Immature natural killer cell (primary cell): ENCODE data around the gene KRTAP16-1. TPM values are rescaled to one million over a fixed set of nuclear protein-coding genes. Genes with fewer than 3 reads are reported as not detected.
"Not testable (repeated sequence)": the region's sequence is repeated elsewhere in the genome, so short reads cannot be mapped to it uniquely, and the experiment has no call there.

Experiments
- DNase-seq, 3 donors: peaks; one replicate each; pipeline ENCODE4 v3.0.0; 2022; ENCODE audit warnings: mixed read lengths in 1 of 3
- H3K27ac Mint-ChIP-seq, 6 donors: one replicate each; pipeline ENCODE4 v1.8.0; 2020; ENCODE audit warnings: mixed read lengths in 6 of 6, mild to moderate bottlenecking in 5 of 6, inconsistent platforms in 4 of 6, moderate library complexity in 3 of 6
- H3K27me3 Mint-ChIP-seq, 3 donors: one replicate each; pipeline ENCODE4 v1.8.0; 2020 to 2021; ENCODE audit warnings: low read depth in 3 of 3, mild to moderate bottlenecking in 3 of 3, mixed read lengths in 3 of 3, moderate library complexity in 3 of 3, inconsistent platforms in 1 of 3
- H3K36me3 Mint-ChIP-seq, 3 donors: one replicate each; pipeline ENCODE4 v1.8.0; 2020; ENCODE audit warnings: mixed read lengths in 3 of 3, inconsistent platforms in 2 of 3, mild to moderate bottlenecking in 2 of 3
- H3K4me1 Mint-ChIP-seq, 2 donors: one replicate each; pipeline ENCODE4 v1.8.0; 2020; ENCODE audit warnings: inconsistent platforms in 2 of 2, mild to moderate bottlenecking in 2 of 2, mixed read lengths in 2 of 2, moderate library complexity in 1 of 2
- H3K4me3 Mint-ChIP-seq, 5 donors: one replicate each; pipeline ENCODE4 v1.8.0; 2020; ENCODE audit warnings: mild to moderate bottlenecking in 5 of 5, mixed read lengths in 5 of 5, inconsistent platforms in 3 of 5, moderate library complexity in 3 of 5
- H3K9me3 Mint-ChIP-seq, 6 donors: one replicate each; pipeline ENCODE4 v1.8.0; 2020; ENCODE audit warnings: mild to moderate bottlenecking in 6 of 6, mixed read lengths in 6 of 6, inconsistent platforms in 4 of 6, moderate library complexity in 3 of 6
- polyA plus RNA-seq, 3 donors: library from polyadenylated mRNA; unstranded; fragments of 300-500 nt; fragmentation: Illumina TruSeq; gene quantifications; one replicate each; pipeline ENCODE4 v1.2.3, GENCODE V29; 2021

Gene KRTAP16-1
- under 1 TPM in 2 of 3 donors, not detected in 1; 0.17 to 0.30 TPM for polyA plus RNA-seq

- DNase-seq: peak; percentile 57 to 73 (median 60)
- Mint-ChIP-seq H3K4me3 (peak within 1 kb of the TSS; percentile 68 to 91 (median 72)), H3K27ac (peak within 1 kb of the TSS; percentile 89 to 99 (median 96)), H3K36me3 (peaks cover 0 to 4% (median 0%) of the 10 kb centered on the region in 3 donors), H3K9me3 (peaks cover 0 to under 1% (median 0%) of the 10 kb centered on the region in 6 donors), H3K4me1 (peaks cover 36 to 47% of the 10 kb centered on the region in 2 donors), H3K27me3 (peaks cover 4 to 12% (median 9%) of the 10 kb centered on the region in 3 donors)
Observed at GRCh38 chr17:41308918-41309359, at the start of gene KRTAP16-1. Gene KRTAP16-1 (minus strand): TSS chr17:41309309. CDS start chr17:41309253, 56 bp downstream.

GRCh38 chr17:41354536-41354935 is 45.4 kb upstream of the KRTAP16-1 start:
- Mint-ChIP-seq H3K27me3 (peaks cover 6 to 11% (median 7%) of the 10 kb centered on the region in 3 donors), H3K4me3 (no peak overlapping the region), H3K27ac (no peak overlapping the region), H3K4me1 (no peaks in the 10 kb centered on the region), H3K36me3 (no peaks in the 10 kb centered on the region), H3K9me3 (no peaks in the 10 kb centered on the region)
- no peak for DNase-seq

- H3K9me3 Mint-ChIP-seq: peaks cover 0 to 4% (median 0%) of the 10 kb centered on the region in 6 donors
- no peaks in the 10 kb centered on the region for H3K36me3 Mint-ChIP-seq
- H3K4me3 Mint-ChIP-seq: no peak overlapping the region
- H3K27me3 Mint-ChIP-seq: peaks cover 7 to 11% (median 8%) of the 10 kb centered on the region in 3 donors
- no peak overlapping the region for H3K27ac Mint-ChIP-seq
- no peak for DNase-seq
- no peaks in the 10 kb centered on the region for H3K4me1 Mint-ChIP-seq
Observed at GRCh38 chr17:41352597-41353366, 43.7 kb upstream of the KRTAP16-1 start.

GRCh38 chr17:41351177-41351576 is 42.1 kb upstream of the KRTAP16-1 start:
- Mint-ChIP-seq H3K27ac (no peak overlapping the region), H3K4me1 (no peaks in the 10 kb centered on the region), H3K27me3 (peaks cover 5 to 11% (median 7%) of the 10 kb centered on the region in 3 donors), H3K4me3 (no peak overlapping the region), H3K9me3 (peaks cover 0 to 4% (median 0%) of the 10 kb centered on the region in 6 donors), H3K36me3 (no peaks in the 10 kb centered on the region)
- DNase-seq: no peak

- H3K36me3 Mint-ChIP-seq, H3K27ac Mint-ChIP-seq, H3K4me3 Mint-ChIP-seq, H3K4me1 Mint-ChIP-seq, H3K27me3 Mint-ChIP-seq, DNase-seq, H3K9me3 Mint-ChIP-seq: not testable (repeated sequence)
Observed at GRCh38 chr17:41350381-41350878, 41.3 kb upstream of the KRTAP16-1 start, which contains the start of gene KRT33A. Gene KRT33A (minus strand): TSS chr17:41350828. CDS start chr17:41350767, 61 bp downstream.

GRCh38 chr17:41347869-41348760 is 39.0 kb upstream of the KRTAP16-1 start:
- Mint-ChIP-seq H3K27me3 (peaks cover 6 to 8% (median 6%) of the 10 kb centered on the region in 3 donors), H3K36me3 (peaks cover 0 to 5% (median 3%) of the 10 kb centered on the region in 3 donors), H3K27ac (no peak overlapping the region), H3K4me3 (no peak overlapping the region), H3K4me1 (no peaks in the 10 kb centered on the region), H3K9me3 (peaks cover 2 to 6% (median 3%) of the 10 kb centered on the region in 6 donors)
- DNase-seq: no peak

DNA sequence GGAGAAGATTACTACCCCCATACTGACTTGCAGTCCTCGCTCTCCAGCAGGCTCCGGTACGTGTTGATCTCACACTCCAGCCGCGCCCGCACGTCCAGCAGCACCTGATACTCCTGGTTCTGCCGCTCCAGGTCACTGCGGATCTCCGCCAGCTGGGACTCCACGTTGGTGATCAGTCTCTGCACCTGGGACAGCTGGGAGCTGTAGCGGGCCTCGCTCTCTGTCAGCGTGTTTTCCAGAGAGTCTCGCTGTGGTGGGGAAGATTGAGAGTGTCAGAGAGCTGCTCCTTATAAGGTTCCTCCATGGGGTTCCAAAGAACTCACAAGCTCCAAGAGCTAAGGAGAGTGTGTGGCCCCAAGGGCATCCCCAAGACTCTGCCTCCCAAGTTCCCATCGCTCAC is 37.3 kb upstream of the KRTAP16-1 start:
- H3K4me3 Mint-ChIP-seq, DNase-seq, H3K4me1 Mint-ChIP-seq, H3K27ac Mint-ChIP-seq, H3K36me3 Mint-ChIP-seq, H3K27me3 Mint-ChIP-seq: not testable (repeated sequence)
- H3K9me3 Mint-ChIP-seq: peaks cover 2 to 21% (median 12%) of the 10 kb centered on the region in 6 donors

DNA sequence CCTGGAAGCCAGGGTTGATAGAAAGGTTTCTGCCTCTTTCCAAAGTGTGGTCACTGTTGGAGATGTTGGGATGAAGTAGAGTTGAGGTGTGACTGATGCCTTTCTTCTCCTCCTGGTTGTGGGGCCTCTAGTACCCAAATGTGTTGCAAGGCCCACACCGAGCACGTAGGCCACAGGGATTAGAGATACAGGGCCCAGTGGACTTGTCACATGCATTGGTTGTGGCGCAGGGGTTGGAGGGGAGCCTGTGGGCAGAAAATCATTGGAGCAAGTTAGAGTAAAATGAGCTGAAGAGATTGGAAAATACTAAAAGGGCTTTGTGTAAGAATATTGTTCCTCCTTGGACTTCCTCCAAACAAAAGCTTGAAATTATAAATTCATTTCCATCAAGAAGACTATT is 36.9 kb upstream of the KRTAP16-1 start:
- Mint-ChIP-seq H3K4me1 (peaks cover 11 to 12% of the 10 kb centered on the region in 2 donors), H3K9me3 (peaks cover 2 to 22% (median 13%) of the 10 kb centered on the region in 6 donors), H3K4me3 (no peak overlapping the region), H3K27ac (no peak overlapping the region), H3K36me3 (peaks cover 0 to 8% (median 7%) of the 10 kb centered on the region in 3 donors), H3K27me3 (peaks cover 0 to 7% (median 6%) of the 10 kb centered on the region in 3 donors)
- no peak for DNase-seq

DNA sequence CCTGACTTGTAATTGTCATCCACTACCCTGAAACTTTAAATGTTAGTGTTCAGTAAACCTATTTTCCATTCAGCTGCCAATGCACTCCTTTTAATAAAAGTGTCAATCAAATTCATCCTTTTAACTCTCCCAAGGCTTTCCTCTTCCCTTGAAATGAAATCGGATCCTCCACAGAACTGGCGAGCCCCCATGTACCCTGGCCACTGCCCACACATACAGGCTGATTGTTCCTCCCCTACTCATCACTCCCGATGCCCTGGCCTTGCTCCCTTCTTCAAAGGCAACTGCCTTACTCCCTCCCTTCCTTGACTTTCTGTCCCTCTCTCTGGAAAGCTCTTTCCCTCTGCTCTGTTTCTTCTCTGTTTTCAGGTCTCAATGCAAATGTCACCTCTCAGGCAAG is 33.9 kb upstream of the KRTAP16-1 start:
- Mint-ChIP-seq H3K36me3 (peaks cover 0 to 8% (median 7%) of the 10 kb centered on the region in 3 donors), H3K27me3 (peaks cover 3 to 8% (median 7%) of the 10 kb centered on the region in 3 donors), H3K4me3 (no peak overlapping the region), H3K27ac (peak overlapping the region in 2 of 6 donors; percentile 14 to 26), H3K4me1 (peaks cover 38 to 42% of the 10 kb centered on the region in 2 donors), H3K9me3 (peaks cover 2 to 22% (median 12%) of the 10 kb centered on the region in 6 donors)
- DNase-seq: no peak

GRCh38 chr17:41340934-41341861 is 32.1 kb upstream of the KRTAP16-1 start:
- peaks cover 2 to 22% (median 12%) of the 10 kb centered on the region in 6 donors for H3K9me3 Mint-ChIP-seq
- peaks cover 0 to 8% (median 7%) of the 10 kb centered on the region in 3 donors for H3K36me3 Mint-ChIP-seq
- peak overlapping the region; percentile 31 to 61 (median 54) for H3K4me3 Mint-ChIP-seq
- DNase-seq: peak; percentile 54 to 68 (median 67)
- H3K27ac Mint-ChIP-seq: peak overlapping the region; percentile 37 to 81 (median 56)
- H3K27me3 Mint-ChIP-seq: peaks cover 4 to 8% (median 5%) of the 10 kb centered on the region in 3 donors
- H3K4me1 Mint-ChIP-seq: peaks cover 38 to 42% of the 10 kb centered on the region in 2 donors

GRCh38 chr17:41340494-41340893 is 31.4 kb upstream of the KRTAP16-1 start:
- Mint-ChIP-seq H3K36me3 (peaks cover 0 to 8% (median 7%) of the 10 kb centered on the region in 3 donors), H3K9me3 (peaks cover 2 to 22% (median 12%) of the 10 kb centered on the region in 6 donors), H3K27ac (peak overlapping the region; percentile 37 to 81 (median 65)), H3K4me1 (peaks cover 44 to 49% of the 10 kb centered on the region in 2 donors), H3K27me3 (peaks cover 5 to 8% (median 6%) of the 10 kb centered on the region in 3 donors), H3K4me3 (peak overlapping the region in 4 of 5 donors; percentile 29 to 61 (median 54))
- DNase-seq: no peak

GRCh38 chr17:41339571-41340172 is 30.6 kb upstream of the KRTAP16-1 start:
- DNase-seq: no peak
- Mint-ChIP-seq H3K27me3 (peaks cover 5 to 12% (median 7%) of the 10 kb centered on the region in 3 donors), H3K4me1 (peaks cover 52 to 57% of the 10 kb centered on the region in 2 donors), H3K9me3 (peaks cover 2 to 22% (median 12%) of the 10 kb centered on the region in 6 donors), H3K4me3 (peak overlapping the region in 4 of 5 donors; percentile 36 to 67 (median 44)), H3K27ac (peak overlapping the region; percentile 20 to 79 (median 71)), H3K36me3 (peaks cover 0 to 8% (median 7%) of the 10 kb centered on the region in 3 donors)
